Effector memory CD8-positive, alpha-beta T cell (primary cell): ENCODE measurements around the gene BTBD16.

Experiments
- ATAC-seq: fragments of 150-1000 bp; cut with Tn5 transposase; replicated peaks from 2 replicates; pipeline ENCODE4 v1.10.0; 2021; ENCODE audit warnings: mild to moderate bottlenecking, moderate library complexity
- DNase-seq, 3 experiments: peaks; one replicate each; pipeline ENCODE4 v3.0.0; 2021
- H3K27ac Mint-ChIP-seq, 2 donors: one replicate each; pipeline ENCODE4 v1.8.0; 2022; ENCODE audit warnings: mild to moderate bottlenecking in 2 of 2, mixed read lengths in 2 of 2, moderate library complexity in 2 of 2
- H3K27me3 Mint-ChIP-seq, 2 donors: one replicate each; pipeline ENCODE4 v1.8.0; 2022; ENCODE audit warnings: mixed read lengths in 2 of 2
- H3K36me3 Mint-ChIP-seq: one replicate; pipeline ENCODE4 v1.8.0; 2022; ENCODE audit warnings: mild to moderate bottlenecking, moderate library complexity, mixed read lengths; ENCODE audit not compliant: insufficient read depth
- H3K4me1 Mint-ChIP-seq, 2 donors: one replicate each; pipeline ENCODE4 v1.8.0; 2022; ENCODE audit warnings: low read depth in 2 of 2, mixed read lengths in 2 of 2
- H3K4me3 Mint-ChIP-seq, 2 donors: one replicate each; pipeline ENCODE4 v1.8.0; 2022; ENCODE audit warnings: mild to moderate bottlenecking in 2 of 2, mixed read lengths in 2 of 2, moderate library complexity in 2 of 2
- H3K9me3 Mint-ChIP-seq, 2 donors: one replicate each; pipeline ENCODE4 v1.8.0; 2022; ENCODE audit warnings: mixed read lengths in 2 of 2

The BTBD16 gene

DNA sequence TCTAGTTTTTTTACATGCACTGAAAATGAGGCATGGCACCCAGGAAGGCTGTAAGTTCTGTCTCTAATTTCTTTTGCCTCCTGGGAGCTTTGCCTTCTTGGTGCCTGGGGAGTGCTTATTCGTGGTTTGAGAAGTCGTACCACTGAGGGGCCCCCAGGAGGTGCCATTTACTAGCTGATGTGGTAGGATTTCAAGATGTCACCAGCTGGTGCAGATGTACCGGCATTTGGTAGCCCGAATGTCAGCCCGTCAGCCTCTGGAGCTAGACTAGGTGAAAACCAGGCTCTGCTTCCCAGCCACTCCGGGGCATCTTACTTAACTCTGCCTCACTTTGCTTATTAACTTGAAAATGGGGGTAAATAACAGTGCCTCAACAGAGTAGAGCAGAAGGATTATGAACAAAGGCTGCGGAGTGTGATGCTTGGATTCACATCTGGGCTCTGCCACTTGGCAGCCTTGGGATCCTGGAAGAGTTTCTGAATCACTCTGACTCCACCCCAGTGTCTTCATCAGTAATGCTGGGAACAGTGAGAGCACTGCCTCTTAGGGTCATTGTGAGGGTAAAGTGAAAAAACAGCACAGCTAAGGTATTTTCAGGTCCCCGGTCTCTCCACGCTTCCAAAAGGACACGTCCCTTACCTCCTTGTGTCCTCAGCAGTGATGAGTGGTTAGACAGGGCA, 31.4 kb upstream of the BTBD16 start:
- H3K27ac Mint-ChIP-seq: no peak overlapping the region
- H3K27me3 Mint-ChIP-seq: peaks cover 19 to 20% of the 10 kb centered on the region in 2 donors
- H3K4me1 Mint-ChIP-seq: no peaks in the 10 kb centered on the region
- H3K4me3 Mint-ChIP-seq: no peak overlapping the region
- no peaks in the 10 kb centered on the region for H3K36me3 Mint-ChIP-seq
- DNase-seq (no peak), ATAC-seq (no peak)
- H3K9me3 Mint-ChIP-seq: no peaks in the 10 kb centered on the region

DNA sequence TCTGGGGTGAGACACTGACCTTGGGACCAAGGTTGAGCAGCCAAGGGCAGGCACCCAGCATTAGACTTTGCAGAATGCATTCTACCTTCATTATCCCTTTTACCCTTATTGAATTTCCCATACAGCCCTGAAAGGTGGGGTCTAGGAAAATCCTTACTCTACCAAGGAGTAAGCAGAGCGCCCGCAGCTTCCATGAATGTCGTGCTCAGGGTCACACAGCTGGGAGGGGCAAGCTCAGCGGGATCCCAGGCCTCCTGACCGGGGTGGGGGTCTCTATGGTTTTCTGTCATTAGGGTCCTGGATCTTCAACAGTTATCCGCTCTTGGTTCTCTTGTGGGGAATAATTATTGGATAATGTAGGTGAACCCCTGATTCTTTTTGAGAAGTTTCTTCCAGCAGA, 30.7 kb upstream of the BTBD16 start:
- no peaks in the 10 kb centered on the region for H3K4me1 Mint-ChIP-seq
- H3K9me3 Mint-ChIP-seq: no peaks in the 10 kb centered on the region
- no peak for ATAC-seq
- H3K36me3 Mint-ChIP-seq: no peaks in the 10 kb centered on the region
- DNase-seq: no peak
- H3K27ac Mint-ChIP-seq: no peak overlapping the region
- H3K4me3 Mint-ChIP-seq: no peak overlapping the region
- peaks cover 20 to 26% of the 10 kb centered on the region in 2 donors for H3K27me3 Mint-ChIP-seq

DNA sequence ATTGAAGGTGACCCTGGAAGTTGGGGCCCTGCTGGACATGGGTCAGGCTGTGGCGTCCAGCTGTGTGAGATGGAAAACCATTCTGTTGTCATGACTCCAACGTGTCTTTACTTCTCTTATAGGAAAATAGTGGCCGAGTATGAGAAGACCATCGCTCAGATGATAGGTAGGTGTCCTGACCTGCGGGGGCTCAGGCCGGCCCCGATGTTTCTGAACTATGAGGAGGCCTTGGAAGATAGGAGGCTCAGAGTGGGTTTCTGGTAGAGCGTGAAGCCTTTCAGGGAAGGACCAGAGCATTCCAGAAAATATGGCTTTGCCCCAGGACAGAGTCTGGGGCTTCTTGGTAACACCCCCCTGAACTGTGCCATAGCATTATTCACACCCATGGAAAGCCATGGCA, 29.3 kb upstream of the BTBD16 start:
- H3K9me3 Mint-ChIP-seq: no peaks in the 10 kb centered on the region
- H3K27me3 Mint-ChIP-seq: peaks cover 14 to 16% of the 10 kb centered on the region in 2 donors
- no peak overlapping the region for H3K4me3 Mint-ChIP-seq
- no peak for DNase-seq
- H3K36me3 Mint-ChIP-seq: no peaks in the 10 kb centered on the region
- no peaks in the 10 kb centered on the region for H3K4me1 Mint-ChIP-seq
- ATAC-seq: no peak
- H3K27ac Mint-ChIP-seq: no peak overlapping the region

GRCh38 chr10:122243550-122243949, 27.5 kb upstream of the BTBD16 start:
- no peaks in the 10 kb centered on the region for H3K4me1 Mint-ChIP-seq
- H3K27me3 Mint-ChIP-seq: peaks cover 19 to 23% of the 10 kb centered on the region in 2 donors
- H3K27ac Mint-ChIP-seq: no peak overlapping the region
- H3K9me3 Mint-ChIP-seq: no peaks in the 10 kb centered on the region
- ATAC-seq (no peak), DNase-seq (no peak)
- no peak overlapping the region for H3K4me3 Mint-ChIP-seq
- no peaks in the 10 kb centered on the region for H3K36me3 Mint-ChIP-seq

- Mint-ChIP-seq H3K27me3 (peaks cover 26 to 31% of the 10 kb centered on the region in 2 donors), H3K4me3 (no peak overlapping the region), H3K27ac (no peak overlapping the region), H3K9me3 (no peaks in the 10 kb centered on the region), H3K4me1 (no peaks in the 10 kb centered on the region), H3K36me3 (no peaks in the 10 kb centered on the region)
- DNase-seq (no peak), ATAC-seq (no peak)
Measured at GRCh38 chr10:122244001-122244975, 26.8 kb upstream of the BTBD16 start.

DNA sequence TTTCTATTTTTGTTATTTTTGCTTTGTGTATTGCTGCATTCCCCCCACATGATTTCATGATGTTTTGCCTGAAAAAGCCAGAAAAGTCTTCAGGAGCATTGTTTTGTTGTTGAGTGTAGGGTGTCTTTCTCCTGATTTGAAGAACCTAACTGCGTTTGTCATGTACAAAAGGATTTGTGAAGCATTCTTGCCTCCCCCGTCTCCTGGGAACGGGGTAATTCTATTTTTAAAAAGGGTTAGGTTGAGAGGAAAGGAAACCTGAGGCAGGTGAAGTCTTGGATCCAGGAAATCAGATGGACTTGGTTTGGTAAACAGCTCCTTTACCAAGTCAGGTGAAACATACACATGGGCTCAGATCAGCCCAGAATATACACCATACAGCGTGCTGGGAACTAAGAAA, 26.0 kb upstream of the BTBD16 start:
- H3K4me3 Mint-ChIP-seq: no peak overlapping the region
- no peak overlapping the region for H3K27ac Mint-ChIP-seq
- H3K9me3 Mint-ChIP-seq: no peaks in the 10 kb centered on the region
- peaks cover 29 to 39% of the 10 kb centered on the region in 2 donors for H3K27me3 Mint-ChIP-seq
- no peaks in the 10 kb centered on the region for H3K4me1 Mint-ChIP-seq
- no peak for DNase-seq
- ATAC-seq: no peak
- H3K36me3 Mint-ChIP-seq: no peaks in the 10 kb centered on the region

GRCh38 chr10:122245897-122246296, 25.2 kb upstream of the BTBD16 start:
- ATAC-seq (no peak), DNase-seq (no peak)
- Mint-ChIP-seq H3K27me3 (peaks cover 26 to 44% of the 10 kb centered on the region in 2 donors), H3K9me3 (no peaks in the 10 kb centered on the region), H3K27ac (no peak overlapping the region), H3K36me3 (no peaks in the 10 kb centered on the region), H3K4me3 (no peak overlapping the region), H3K4me1 (no peaks in the 10 kb centered on the region)

DNA sequence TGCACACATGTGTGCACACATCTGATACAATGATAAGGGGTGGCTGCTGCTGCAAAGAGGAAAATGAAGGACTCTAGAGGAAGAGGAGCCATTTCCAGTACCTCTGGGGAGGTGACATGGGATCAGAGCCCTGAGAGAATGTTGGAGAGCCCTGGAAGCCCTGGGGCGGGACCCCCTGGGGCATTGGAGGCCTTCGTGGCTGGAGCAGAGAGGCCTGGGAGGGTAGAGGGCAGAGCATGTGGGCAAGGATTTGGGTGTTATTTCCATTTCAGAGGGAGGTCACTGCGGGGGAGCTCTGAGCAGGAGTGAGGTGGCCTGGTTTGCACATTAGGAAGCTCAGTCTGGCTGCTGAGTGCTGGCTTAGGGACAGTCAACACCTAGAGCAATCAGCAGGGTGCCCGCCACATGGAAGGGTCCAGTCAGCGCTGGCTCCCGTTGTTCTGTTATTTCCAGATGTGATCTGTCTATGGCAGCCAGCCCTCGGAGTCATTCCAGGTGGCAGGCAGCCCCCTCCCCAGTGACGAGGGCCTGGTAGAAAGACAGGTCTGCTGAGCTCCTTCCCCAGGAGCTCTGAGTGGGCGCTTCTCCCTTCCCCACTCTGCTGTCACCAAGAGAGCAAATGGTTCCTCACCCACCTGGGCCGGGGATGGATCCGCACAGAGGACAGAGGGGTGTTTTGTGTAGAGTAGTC, 24.1 kb upstream of the BTBD16 start:
- Mint-ChIP-seq H3K27me3 (peaks cover 23 to 38% of the 10 kb centered on the region in 2 donors), H3K4me3 (no peak overlapping the region)

DNA sequence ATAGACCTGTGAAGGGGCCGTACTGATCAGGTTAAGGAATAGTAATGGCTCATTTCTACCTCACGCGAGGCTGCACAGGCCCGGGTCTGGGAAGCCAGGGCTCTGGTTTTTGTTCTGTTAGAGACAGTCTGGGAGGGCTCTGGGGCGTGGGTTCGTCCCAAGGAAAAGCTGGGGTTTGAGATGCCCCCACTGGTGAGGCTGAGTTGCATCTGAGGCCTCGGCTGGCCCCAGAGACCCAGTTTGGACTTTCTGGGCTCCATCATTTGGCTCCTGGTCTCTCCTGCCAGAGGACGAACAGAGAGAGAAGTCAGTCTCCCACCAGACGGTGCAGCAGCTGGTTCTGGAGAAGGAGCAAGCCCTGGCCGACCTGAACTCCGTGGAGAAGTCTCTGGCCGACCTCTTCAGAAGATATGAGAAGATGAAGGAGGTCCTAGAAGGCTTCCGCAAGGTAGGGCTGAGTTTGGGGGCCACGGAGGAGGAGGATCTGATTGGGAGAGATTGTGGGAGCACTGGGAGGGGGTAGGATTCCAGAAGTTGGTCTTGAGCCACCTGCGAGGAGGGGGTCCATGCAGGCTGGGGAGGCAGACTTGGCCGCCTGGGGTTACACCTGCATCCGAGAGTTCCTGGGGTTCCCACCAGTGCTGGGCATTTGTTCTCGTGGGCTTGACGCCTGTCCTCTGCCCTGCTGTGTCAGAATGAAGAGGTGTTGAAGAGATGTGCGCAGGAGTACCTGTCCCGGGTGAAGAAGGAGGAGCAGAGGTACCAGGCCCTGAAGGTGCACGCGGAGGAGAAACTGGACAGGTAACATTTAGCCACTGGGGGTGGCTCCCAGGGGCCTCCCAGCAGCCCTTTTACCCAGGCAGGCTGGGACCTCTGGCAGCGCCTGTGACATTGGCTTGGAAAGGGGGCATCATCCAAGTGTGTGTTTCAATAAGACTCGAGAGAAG, 22.5 kb upstream of the BTBD16 start:
- Mint-ChIP-seq H3K36me3 (no peaks in the 10 kb centered on the region), H3K4me3 (no peak overlapping the region), H3K9me3 (no peaks in the 10 kb centered on the region), H3K27me3 (peaks cover 28 to 43% of the 10 kb centered on the region in 2 donors), H3K27ac (no peak overlapping the region), H3K4me1 (no peaks in the 10 kb centered on the region)
- no peak for DNase-seq
- no peak for ATAC-seq

More for the DNA sequence above, 24.1 kb upstream of the BTBD16 start:
- DNase-seq: no peak
- Mint-ChIP-seq H3K4me1 (no peaks in the 10 kb centered on the region), H3K27ac (no peak overlapping the region), H3K36me3 (no peaks in the 10 kb centered on the region), H3K9me3 (no peaks in the 10 kb centered on the region)
- ATAC-seq: no peak

- ATAC-seq: no peak
- peaks cover 29 to 45% of the 10 kb centered on the region in 2 donors for H3K27me3 Mint-ChIP-seq
- H3K4me1 Mint-ChIP-seq: no peaks in the 10 kb centered on the region
- no peak for DNase-seq
- no peaks in the 10 kb centered on the region for H3K36me3 Mint-ChIP-seq
- no peak overlapping the region for H3K27ac Mint-ChIP-seq
- no peaks in the 10 kb centered on the region for H3K9me3 Mint-ChIP-seq
- no peak overlapping the region for H3K4me3 Mint-ChIP-seq
Measured at GRCh38 chr10:122249303-122249850, 21.7 kb upstream of the BTBD16 start.

GRCh38 chr10:122249991-122250750, 20.9 kb upstream of the BTBD16 start:
- ATAC-seq: no peak
- H3K36me3 Mint-ChIP-seq: no peaks in the 10 kb centered on the region
- H3K4me3 Mint-ChIP-seq: no peak overlapping the region
- no peak overlapping the region for H3K27ac Mint-ChIP-seq
- no peaks in the 10 kb centered on the region for H3K4me1 Mint-ChIP-seq
- no peak for DNase-seq
- peaks cover 23 to 50% of the 10 kb centered on the region in 2 donors for H3K27me3 Mint-ChIP-seq
- H3K9me3 Mint-ChIP-seq: no peaks in the 10 kb centered on the region
